HepG2 (cell line): ENCODE data around the gene ROS1. TPM values are rescaled to one million over a fixed set of nuclear protein-coding genes. Genes with fewer than 3 reads are reported as not detected.

Experiments used
- FOSL1 ChIP-seq: sonication (generic); formaldehyde crosslinking; IDR thresholded peaks from 2 replicates; pipeline ENCODE4 v1.9.0; 2021; ENCODE audit warnings: missing genetic modification reagents, borderline replicate concordance
- FOXA1 ChIP-seq, 2 experiments: fragments of 450-650 bp in 1 of 2; sonication (generic) in 1 of 2; formaldehyde crosslinking in 1 of 2; IDR thresholded peaks; 2 replicates each; pipeline versions ENCODE4 v1.4.0 to v1.6.1; 2016 to 2020; ENCODE audit warnings: missing genetic modification reagents in 1 of 2
- FOXA3 ChIP-seq: IDR thresholded peaks from 2 replicates; pipeline ENCODE4 v1.6.1; 2016; ENCODE audit warnings: missing genetic modification reagents, missing compliant biosample characterization
- POLR2A ChIP-seq, 2 experiments: IDR thresholded peaks; 2 replicates each; pipeline ENCODE4 v1.6.1; 2011; ENCODE audit warnings: low read depth in 2 of 2, low read length in 2 of 2, mild to moderate bottlenecking in 1 of 2, moderate library complexity in 1 of 2; ENCODE audit not compliant: insufficient read depth in 1 of 2
- PPARG ChIP-seq: conservative IDR thresholded peaks from 2 replicates; pipeline ENCODE4 v1.6.1; 2016; ENCODE audit warnings: missing biosample characterization, missing genetic modification reagents
- RXRB ChIP-seq: IDR thresholded peaks from 2 replicates; pipeline ENCODE4 v1.6.1; 2016; ENCODE audit warnings: borderline replicate concordance, missing genetic modification reagents, missing compliant biosample characterization
- SMARCC2 ChIP-seq: fragments of 450-650 bp; IDR thresholded peaks from 2 replicates; pipeline ENCODE4 v1.6.1; 2017; ENCODE audit warnings: antibody characterized with exemption, mild to moderate bottlenecking
- ZNF446 ChIP-seq: sonication (generic); formaldehyde crosslinking; IDR thresholded peaks from 2 replicates; pipeline ENCODE4 v1.5.0; 2020; ENCODE audit warnings: mild to moderate bottlenecking, missing genetic modification reagents
- polyA plus RNA-seq, 8 experiments: library from polyadenylated mRNA; depleted of rRNA in 3 of 8; stranded (reverse) in 7 of 8; unstranded in 1 of 8; fragments of >200 nt; fragmentation: Illumina TruSeq in 4 of 8; extraction: Trizol in 4 of 8; gene quantifications; 2 replicates each; pipeline versions ENCODE4 v1.2.1 to v1.2.3, GENCODE V29; 2011 to 2016; ENCODE audit warnings: low read depth in 4 of 8, missing spikeins in 1 of 8, mixed read lengths in 1 of 8; ENCODE audit not compliant: insufficient read depth in 1 of 8
- total RNA-seq, 5 experiments: library from RNA; depleted of rRNA; stranded (reverse); fragments of >200 nt; fragmentation: Illumina TruSeq; extraction: Trizol; gene quantifications; 2 replicates each; pipeline ENCODE4 v1.2.3, GENCODE V29; 2016; ENCODE audit warnings: low read depth in 1 of 5
- TF ChIP-seq, protein P1 (sequence below): IDR thresholded peaks from 2 replicates; pipeline ENCODE4 v1.6.1; 2016; ENCODE audit warnings: control low read depth
- TF ChIP-seq, protein P2 (sequence below): sonication (generic); formaldehyde crosslinking; IDR thresholded peaks from 2 replicates; pipeline ENCODE4 v1.5.0; 2020; ENCODE audit warnings: missing genetic modification reagents
- TF ChIP-seq, protein P3 (sequence below): sonication (generic); formaldehyde crosslinking; IDR thresholded peaks from 2 replicates; pipeline ENCODE4 v1.8.1; 2023; ENCODE audit warnings: mild to moderate bottlenecking, missing genetic modification reagents
- TF ChIP-seq, protein P4 (sequence below): IDR thresholded peaks from 2 replicates; pipeline ENCODE4 v1.4.0; 2020; ENCODE audit warnings: mild to moderate bottlenecking, missing genetic modification reagents
- TF ChIP-seq, protein P5 (sequence below): sonication (generic); formaldehyde crosslinking; IDR thresholded peaks from 2 replicates; pipeline ENCODE4 v1.5.1; 2020; ENCODE audit warnings: mild to moderate bottlenecking, missing genetic modification reagents, borderline replicate concordance

ROS1 gene
- total and polyA plus RNA-seq, 2 of the 13 experiments (the other 11 are each of a cell fraction or from before 2014, with no cell fraction given): not detected

DNA sequence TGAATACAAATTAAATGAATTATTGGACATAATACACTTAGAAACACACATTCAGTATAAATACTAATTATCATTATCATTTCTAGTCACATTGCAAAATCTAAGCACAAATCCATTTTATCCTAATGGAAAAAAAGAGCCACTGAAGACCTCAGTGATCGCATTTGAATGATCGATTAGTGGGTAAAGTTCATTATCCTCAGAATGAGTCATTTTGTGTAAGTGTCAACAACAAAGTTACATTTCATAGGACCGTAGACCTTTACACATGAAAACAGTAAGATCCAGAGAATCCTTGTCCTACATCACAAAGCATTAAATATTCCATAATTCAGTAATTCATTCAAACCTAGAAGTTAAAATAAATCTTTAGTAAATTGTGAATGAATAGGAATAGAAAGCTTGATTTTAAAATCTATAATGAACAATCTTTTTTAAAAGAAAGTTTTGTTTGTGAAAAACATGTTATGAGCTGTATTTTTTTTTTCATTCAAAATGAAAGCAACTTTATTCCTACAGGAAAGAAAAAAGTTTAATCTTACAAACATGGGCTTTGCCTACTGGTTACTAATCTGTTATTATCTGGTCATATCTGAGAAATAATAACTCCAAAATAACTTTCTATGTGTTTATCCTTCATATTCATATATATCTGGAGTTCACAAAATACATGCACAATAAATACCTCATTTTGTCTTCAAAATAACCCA is 33.7 kb downstream of the ROS1 start (continued):
- TF ChIP-seq PPARG (CRISPR knock-in tag) (0 out of 2 replicates have a peak, but pooled peaks have one; percentile 43), FOSL1 (CRISPR knock-in tag) (peak; percentile 59; the same call in 1 of the 2 replicates), FOXA1 (IDR thresholded peaks at IDR 0.05) (peak; percentile 36; the same call in 1 of the 2 replicates), FOXA1 (CRISPR knock-in tag; IDR thresholded peaks at IDR 0.05) (no peak), FOXA3 (CRISPR knock-in tag) (peak; percentile 70), POLR2A (IDR thresholded peaks at IDR 0.05; ENCODE audit: insufficient read depth in 1 of 2, low read depth in 2 of 2, low read length in 2 of 2) (no peak), SMARCC2 (peak; percentile 86; the same call in 1 of the 2 replicates), ZNF446 (CRISPR knock-in tag) (no peak), RXRB (peak; percentile 64; the same call in 1 of the 2 replicates)
- TF ChIP-seq, protein P1, sequence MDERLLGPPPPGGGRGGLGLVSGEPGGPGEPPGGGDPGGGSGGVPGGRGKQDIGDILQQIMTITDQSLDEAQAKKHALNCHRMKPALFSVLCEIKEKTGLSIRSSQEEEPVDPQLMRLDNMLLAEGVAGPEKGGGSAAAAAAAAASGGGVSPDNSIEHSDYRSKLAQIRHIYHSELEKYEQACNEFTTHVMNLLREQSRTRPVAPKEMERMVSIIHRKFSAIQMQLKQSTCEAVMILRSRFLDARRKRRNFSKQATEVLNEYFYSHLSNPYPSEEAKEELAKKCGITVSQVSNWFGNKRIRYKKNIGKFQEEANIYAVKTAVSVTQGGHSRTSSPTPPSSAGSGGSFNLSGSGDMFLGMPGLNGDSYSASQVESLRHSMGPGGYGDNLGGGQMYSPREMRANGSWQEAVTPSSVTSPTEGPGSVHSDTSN (CRISPR knock-in tag): no peak
- TF ChIP-seq, protein P2, sequence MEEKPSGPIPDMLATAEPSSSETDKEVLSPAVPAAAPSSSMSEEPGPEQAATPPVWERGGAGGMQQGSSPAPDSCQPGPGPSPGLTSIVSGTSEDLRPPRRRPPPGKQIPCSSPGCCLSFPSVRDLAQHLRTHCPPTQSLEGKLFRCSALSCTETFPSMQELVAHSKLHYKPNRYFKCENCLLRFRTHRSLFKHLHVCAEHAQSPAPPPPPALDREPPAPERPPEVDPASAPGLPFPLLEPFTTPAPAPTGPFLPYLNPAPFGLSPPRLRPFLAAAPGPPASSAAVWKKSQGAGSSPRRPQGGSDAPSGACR (CRISPR knock-in tag): no peak
- TF ChIP-seq, protein P3, sequence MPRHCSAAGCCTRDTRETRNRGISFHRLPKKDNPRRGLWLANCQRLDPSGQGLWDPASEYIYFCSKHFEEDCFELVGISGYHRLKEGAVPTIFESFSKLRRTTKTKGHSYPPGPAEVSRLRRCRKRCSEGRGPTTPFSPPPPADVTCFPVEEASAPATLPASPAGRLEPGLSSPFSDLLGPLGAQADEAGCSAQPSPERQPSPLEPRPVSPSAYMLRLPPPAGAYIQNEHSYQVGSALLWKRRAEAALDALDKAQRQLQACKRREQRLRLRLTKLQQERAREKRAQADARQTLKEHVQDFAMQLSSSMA: no peak
- TF ChIP-seq, protein P4, sequence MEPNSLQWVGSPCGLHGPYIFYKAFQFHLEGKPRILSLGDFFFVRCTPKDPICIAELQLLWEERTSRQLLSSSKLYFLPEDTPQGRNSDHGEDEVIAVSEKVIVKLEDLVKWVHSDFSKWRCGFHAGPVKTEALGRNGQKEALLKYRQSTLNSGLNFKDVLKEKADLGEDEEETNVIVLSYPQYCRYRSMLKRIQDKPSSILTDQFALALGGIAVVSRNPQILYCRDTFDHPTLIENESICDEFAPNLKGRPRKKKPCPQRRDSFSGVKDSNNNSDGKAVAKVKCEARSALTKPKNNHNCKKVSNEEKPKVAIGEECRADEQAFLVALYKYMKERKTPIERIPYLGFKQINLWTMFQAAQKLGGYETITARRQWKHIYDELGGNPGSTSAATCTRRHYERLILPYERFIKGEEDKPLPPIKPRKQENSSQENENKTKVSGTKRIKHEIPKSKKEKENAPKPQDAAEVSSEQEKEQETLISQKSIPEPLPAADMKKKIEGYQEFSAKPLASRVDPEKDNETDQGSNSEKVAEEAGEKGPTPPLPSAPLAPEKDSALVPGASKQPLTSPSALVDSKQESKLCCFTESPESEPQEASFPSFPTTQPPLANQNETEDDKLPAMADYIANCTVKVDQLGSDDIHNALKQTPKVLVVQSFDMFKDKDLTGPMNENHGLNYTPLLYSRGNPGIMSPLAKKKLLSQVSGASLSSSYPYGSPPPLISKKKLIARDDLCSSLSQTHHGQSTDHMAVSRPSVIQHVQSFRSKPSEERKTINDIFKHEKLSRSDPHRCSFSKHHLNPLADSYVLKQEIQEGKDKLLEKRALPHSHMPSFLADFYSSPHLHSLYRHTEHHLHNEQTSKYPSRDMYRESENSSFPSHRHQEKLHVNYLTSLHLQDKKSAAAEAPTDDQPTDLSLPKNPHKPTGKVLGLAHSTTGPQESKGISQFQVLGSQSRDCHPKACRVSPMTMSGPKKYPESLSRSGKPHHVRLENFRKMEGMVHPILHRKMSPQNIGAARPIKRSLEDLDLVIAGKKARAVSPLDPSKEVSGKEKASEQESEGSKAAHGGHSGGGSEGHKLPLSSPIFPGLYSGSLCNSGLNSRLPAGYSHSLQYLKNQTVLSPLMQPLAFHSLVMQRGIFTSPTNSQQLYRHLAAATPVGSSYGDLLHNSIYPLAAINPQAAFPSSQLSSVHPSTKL: peak; percentile 48; the same call in 1 of the 2 replicates
- TF ChIP-seq, protein P5, sequence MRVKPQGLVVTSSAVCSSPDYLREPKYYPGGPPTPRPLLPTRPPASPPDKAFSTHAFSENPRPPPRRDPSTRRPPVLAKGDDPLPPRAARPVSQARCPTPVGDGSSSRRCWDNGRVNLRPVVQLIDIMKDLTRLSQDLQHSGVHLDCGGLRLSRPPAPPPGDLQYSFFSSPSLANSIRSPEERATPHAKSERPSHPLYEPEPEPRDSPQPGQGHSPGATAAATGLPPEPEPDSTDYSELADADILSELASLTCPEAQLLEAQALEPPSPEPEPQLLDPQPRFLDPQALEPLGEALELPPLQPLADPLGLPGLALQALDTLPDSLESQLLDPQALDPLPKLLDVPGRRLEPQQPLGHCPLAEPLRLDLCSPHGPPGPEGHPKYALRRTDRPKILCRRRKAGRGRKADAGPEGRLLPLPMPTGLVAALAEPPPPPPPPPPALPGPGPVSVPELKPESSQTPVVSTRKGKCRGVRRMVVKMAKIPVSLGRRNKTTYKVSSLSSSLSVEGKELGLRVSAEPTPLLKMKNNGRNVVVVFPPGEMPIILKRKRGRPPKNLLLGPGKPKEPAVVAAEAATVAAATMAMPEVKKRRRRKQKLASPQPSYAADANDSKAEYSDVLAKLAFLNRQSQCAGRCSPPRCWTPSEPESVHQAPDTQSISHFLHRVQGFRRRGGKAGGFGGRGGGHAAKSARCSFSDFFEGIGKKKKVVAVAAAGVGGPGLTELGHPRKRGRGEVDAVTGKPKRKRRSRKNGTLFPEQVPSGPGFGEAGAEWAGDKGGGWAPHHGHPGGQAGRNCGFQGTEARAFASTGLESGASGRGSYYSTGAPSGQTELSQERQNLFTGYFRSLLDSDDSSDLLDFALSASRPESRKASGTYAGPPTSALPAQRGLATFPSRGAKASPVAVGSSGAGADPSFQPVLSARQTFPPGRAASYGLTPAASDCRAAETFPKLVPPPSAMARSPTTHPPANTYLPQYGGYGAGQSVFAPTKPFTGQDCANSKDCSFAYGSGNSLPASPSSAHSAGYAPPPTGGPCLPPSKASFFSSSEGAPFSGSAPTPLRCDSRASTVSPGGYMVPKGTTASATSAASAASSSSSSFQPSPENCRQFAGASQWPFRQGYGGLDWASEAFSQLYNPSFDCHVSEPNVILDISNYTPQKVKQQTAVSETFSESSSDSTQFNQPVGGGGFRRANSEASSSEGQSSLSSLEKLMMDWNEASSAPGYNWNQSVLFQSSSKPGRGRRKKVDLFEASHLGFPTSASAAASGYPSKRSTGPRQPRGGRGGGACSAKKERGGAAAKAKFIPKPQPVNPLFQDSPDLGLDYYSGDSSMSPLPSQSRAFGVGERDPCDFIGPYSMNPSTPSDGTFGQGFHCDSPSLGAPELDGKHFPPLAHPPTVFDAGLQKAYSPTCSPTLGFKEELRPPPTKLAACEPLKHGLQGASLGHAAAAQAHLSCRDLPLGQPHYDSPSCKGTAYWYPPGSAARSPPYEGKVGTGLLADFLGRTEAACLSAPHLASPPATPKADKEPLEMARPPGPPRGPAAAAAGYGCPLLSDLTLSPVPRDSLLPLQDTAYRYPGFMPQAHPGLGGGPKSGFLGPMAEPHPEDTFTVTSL (CRISPR knock-in tag): peak; percentile 80; the same call in 1 of the 2 replicates
